Measurements from ENCODE around the gene EID1.

EID1 gene, protein sequence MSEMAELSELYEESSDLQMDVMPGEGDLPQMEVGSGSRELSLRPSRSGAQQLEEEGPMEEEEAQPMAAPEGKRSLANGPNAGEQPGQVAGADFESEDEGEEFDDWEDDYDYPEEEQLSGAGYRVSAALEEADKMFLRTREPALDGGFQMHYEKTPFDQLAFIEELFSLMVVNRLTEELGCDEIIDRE

DNA sequence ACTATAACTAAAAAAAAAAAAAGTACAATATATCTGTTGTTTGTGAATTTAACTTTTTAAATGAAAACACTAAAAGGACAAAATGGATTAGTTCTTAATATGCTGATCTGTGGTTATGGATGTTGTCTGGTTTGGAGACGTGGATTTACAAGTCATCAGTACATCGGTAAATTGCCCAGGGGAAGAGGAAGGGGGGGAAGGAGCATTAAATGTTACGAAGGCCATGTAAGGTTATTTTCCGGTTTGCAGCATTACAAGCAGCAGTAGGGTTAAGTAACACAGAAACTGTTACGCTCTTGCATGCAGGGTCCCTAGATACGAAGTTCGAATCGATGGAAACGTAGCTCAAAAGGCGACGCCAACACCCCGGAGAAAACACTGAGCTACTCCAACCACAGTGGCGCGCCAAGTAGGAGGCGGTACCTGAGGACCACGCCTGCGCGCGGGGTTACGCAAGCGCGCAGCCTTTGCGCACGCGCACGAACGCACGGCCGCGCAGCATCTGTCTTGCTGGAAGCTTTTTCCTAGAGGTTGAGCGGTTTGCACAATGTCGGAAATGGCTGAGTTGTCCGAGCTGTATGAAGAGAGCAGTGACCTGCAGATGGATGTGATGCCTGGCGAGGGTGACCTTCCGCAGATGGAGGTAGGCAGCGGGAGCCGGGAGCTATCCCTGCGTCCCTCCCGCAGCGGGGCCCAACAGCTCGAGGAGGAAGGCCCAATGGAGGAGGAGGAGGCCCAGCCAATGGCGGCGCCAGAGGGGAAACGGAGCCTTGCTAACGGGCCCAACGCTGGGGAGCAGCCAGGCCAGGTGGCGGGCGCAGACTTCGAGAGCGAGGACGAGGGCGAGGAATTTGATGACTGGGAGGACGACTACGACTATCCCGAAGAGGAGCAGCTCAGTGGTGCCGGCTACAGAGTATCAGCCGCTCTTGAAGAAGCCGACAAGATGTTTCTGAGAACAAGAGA is at the start of gene EID1:
Gene EID1, plus strand, starts transcription at position 505 of the 966 bp plus-strand sequence. Its CDS starts 43 bp downstream, at position 548.
- no peak for TF ChIP-seq EZH2 (IDR thresholded peaks at IDR 0.05; ENCODE audit: borderline replicate concordance, low read length)
- TF ChIP-seq, protein P1, sequence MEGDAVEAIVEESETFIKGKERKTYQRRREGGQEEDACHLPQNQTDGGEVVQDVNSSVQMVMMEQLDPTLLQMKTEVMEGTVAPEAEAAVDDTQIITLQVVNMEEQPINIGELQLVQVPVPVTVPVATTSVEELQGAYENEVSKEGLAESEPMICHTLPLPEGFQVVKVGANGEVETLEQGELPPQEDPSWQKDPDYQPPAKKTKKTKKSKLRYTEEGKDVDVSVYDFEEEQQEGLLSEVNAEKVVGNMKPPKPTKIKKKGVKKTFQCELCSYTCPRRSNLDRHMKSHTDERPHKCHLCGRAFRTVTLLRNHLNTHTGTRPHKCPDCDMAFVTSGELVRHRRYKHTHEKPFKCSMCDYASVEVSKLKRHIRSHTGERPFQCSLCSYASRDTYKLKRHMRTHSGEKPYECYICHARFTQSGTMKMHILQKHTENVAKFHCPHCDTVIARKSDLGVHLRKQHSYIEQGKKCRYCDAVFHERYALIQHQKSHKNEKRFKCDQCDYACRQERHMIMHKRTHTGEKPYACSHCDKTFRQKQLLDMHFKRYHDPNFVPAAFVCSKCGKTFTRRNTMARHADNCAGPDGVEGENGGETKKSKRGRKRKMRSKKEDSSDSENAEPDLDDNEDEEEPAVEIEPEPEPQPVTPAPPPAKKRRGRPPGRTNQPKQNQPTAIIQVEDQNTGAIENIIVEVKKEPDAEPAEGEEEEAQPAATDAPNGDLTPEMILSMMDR (IDR thresholded peaks at IDR 0.05; ENCODE audit: low read length): peak; percentile 4; the same call in 1 of the 2 replicates
- Histone ChIP-seq H3K9ac (ENCODE audit: low read length) (peak within 1 kb of the TSS; percentile 74), H3K9me3 (ENCODE audit: low read length) (no peaks in the 10 kb centered on the region), H3K4me2 (ENCODE audit: low read length) (peak within 1 kb of the TSS; percentile 78), H3K9me2 (ENCODE audit: low read depth, low read length) (no peaks in the 10 kb centered on the region), H3K4me3 (ENCODE audit: low read depth, low read length, poor library complexity, severe bottlenecking) (peak within 1 kb of the TSS; percentile 85), H3K36me3 (ENCODE audit: insufficient read depth, low read length) (no peaks in the 10 kb centered on the region), H3K4me1 (ENCODE audit: insufficient read depth, low read length, severe bottlenecking) (peaks cover 25% of the 10 kb centered on the region), H2AFZ (ENCODE audit: low read length) (peak within 1 kb of the TSS; percentile 97), H3K79me2 (ENCODE audit: insufficient read depth, low read length) (peaks cover 6% of the 10 kb centered on the region; the same call in 1 of the 2 replicates), H3K27ac (ENCODE audit: low read depth, low read length, poor library complexity, severe bottlenecking) (peak within 1 kb of the TSS; percentile 61), H4K20me1 (ENCODE audit: insufficient read depth, low read length) (no peaks in the 10 kb centered on the region), H3K27me3 (ENCODE audit: insufficient read depth, low read length) (no peaks in the 10 kb centered on the region), H3F3A (ENCODE audit: insufficient read depth, low read length) (no peaks in the 10 kb centered on the region)

DNA sequence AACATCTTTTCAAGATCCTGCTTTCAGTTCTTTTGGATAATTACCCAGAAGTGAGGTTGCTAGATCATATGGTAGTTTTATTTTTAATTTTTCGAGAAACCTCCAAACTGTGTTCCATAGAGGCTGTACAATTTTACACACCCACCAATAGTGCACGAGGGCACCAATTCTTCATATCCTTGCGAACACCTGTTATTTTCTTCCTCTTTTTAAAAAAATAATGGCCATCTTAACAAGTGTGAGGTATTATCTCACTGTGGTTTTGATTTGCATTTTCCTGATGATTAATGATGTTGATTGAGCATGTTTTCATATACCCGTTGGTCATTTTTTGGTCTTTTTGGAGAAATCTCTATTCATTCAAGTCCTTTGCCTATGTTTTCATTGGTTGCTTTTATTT is 49.5 kb upstream of the EID1 start:
- no peaks in the 10 kb centered on the region for H3K79me2 ChIP-seq (ENCODE audit: insufficient read depth, low read length)
- no peak overlapping the region for H3K4me2 ChIP-seq (ENCODE audit: low read length)
- no peaks in the 10 kb centered on the region for H3K36me3 ChIP-seq (ENCODE audit: insufficient read depth, low read length)
- H3K4me3 ChIP-seq (ENCODE audit: low read depth, low read length, poor library complexity, severe bottlenecking): no peak overlapping the region
- no peaks in the 10 kb centered on the region for H3F3A ChIP-seq (ENCODE audit: insufficient read depth, low read length)
- no peaks in the 10 kb centered on the region for H3K27me3 ChIP-seq (ENCODE audit: insufficient read depth, low read length)
- no peaks in the 10 kb centered on the region for H3K9me3 ChIP-seq (ENCODE audit: low read length)
- TF ChIP-seq EZH2 (IDR thresholded peaks at IDR 0.05; ENCODE audit: borderline replicate concordance, low read length): no peak
- TF ChIP-seq, protein P1 (IDR thresholded peaks at IDR 0.05; ENCODE audit: low read length): no peak
- no peak overlapping the region for H3K9ac ChIP-seq (ENCODE audit: low read length)
- H3K27ac ChIP-seq (ENCODE audit: low read depth, low read length, poor library complexity, severe bottlenecking): no peak overlapping the region
- H4K20me1 ChIP-seq (ENCODE audit: insufficient read depth, low read length): no peaks in the 10 kb centered on the region
- no peak overlapping the region for H2AFZ ChIP-seq (ENCODE audit: low read length)
- H3K9me2 ChIP-seq (ENCODE audit: low read depth, low read length): no peaks in the 10 kb centered on the region
- no peaks in the 10 kb centered on the region for H3K4me1 ChIP-seq (ENCODE audit: insufficient read depth, low read length, severe bottlenecking)

DNA sequence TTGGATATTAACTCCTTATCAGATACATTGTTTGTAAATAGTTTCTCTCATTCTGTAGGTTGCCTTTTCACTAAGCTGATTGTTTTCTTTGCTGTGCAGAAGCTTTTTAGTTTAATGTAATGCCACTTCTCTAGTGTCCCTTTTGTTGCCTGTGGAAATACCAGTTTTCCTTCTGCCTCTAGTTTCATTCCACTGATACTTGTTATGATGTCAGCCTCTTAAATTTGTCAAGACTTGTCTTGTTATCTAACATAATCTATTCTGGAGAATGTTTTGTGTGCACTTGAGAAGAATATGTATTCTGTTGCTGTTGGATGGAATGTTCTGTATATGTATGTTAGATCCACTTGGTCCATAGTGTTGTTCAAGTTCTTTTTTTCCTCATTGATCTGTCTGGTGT is 49.0 kb upstream of the EID1 start:
- Histone ChIP-seq H3K9me2 (ENCODE audit: low read depth, low read length) (no peaks in the 10 kb centered on the region), H3K9ac (ENCODE audit: low read length) (no peak overlapping the region), H3K4me2 (ENCODE audit: low read length) (no peak overlapping the region), H3K79me2 (ENCODE audit: insufficient read depth, low read length) (no peaks in the 10 kb centered on the region), H2AFZ (ENCODE audit: low read length) (no peak overlapping the region), H3K9me3 (ENCODE audit: low read length) (no peaks in the 10 kb centered on the region), H3K27ac (ENCODE audit: low read depth, low read length, poor library complexity, severe bottlenecking) (no peak overlapping the region), H3K36me3 (ENCODE audit: insufficient read depth, low read length) (no peaks in the 10 kb centered on the region), H3F3A (ENCODE audit: insufficient read depth, low read length) (no peaks in the 10 kb centered on the region), H3K27me3 (ENCODE audit: insufficient read depth, low read length) (no peaks in the 10 kb centered on the region), H4K20me1 (ENCODE audit: insufficient read depth, low read length) (no peaks in the 10 kb centered on the region), H3K4me3 (ENCODE audit: low read depth, low read length, poor library complexity, severe bottlenecking) (no peak overlapping the region), H3K4me1 (ENCODE audit: insufficient read depth, low read length, severe bottlenecking) (no peaks in the 10 kb centered on the region)
- TF ChIP-seq, protein P1 (IDR thresholded peaks at IDR 0.05; ENCODE audit: low read length): no peak
- TF ChIP-seq EZH2 (IDR thresholded peaks at IDR 0.05; ENCODE audit: borderline replicate concordance, low read length): no peak

All from OCI-LY1 (cell line).